Stimulated activated CD4-positive, alpha-beta T cell treated with anti-CD3 and anti-CD28 coated beads, Interleukin-2, amount 100 ng/mL, for 24 hours (primary cell): ENCODE data around the gene CAMK2D.
A peak's percentile ranks its signal among the peaks of the same experiment; 100 is the strongest.

Experiments used
- DNase-seq, 2 donors: peaks; one replicate each; pipeline ENCODE4 v3.0.0-alpha.2; 2020

The CAMK2D gene

DNA sequence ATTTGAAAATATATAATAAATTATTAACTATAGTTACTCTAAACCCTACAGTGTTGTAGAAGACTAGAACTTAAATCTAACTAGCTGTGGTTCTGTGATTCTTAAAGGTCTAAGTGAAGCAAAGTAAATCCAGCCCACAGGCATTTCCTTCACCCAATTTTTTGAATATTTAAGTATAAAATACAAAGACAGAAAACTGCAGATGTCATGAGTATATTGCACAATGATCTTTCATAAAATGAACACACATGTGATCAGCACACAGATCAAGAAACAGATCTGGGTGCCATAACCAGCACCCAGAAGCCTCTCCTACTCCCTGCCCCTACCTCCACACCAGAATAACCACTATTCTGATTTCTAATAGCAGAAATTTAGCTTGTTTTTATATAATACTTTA lies 82.9 kb downstream of the CAMK2D start:
- no peak for DNase-seq

DNA sequence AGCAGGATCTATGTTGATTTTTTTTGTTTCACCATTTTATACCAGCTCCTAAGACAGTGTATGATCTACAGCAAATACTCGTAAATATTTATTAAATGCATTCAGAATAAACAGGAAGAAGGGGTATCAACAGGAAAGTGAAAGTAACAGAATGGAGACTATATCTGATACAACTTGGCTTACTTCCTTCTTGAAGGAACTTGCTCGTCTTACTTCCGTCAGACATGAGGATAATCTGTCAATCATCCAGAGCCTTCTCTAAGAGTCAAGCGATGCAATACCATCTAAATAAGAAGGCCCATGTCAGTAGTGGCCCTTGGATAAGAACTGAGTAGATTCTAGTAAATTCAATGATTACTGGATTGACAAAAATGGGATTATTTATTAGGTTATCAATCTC lies 84.2 kb downstream of the CAMK2D start:
- DNase-seq = no peak

DNA sequence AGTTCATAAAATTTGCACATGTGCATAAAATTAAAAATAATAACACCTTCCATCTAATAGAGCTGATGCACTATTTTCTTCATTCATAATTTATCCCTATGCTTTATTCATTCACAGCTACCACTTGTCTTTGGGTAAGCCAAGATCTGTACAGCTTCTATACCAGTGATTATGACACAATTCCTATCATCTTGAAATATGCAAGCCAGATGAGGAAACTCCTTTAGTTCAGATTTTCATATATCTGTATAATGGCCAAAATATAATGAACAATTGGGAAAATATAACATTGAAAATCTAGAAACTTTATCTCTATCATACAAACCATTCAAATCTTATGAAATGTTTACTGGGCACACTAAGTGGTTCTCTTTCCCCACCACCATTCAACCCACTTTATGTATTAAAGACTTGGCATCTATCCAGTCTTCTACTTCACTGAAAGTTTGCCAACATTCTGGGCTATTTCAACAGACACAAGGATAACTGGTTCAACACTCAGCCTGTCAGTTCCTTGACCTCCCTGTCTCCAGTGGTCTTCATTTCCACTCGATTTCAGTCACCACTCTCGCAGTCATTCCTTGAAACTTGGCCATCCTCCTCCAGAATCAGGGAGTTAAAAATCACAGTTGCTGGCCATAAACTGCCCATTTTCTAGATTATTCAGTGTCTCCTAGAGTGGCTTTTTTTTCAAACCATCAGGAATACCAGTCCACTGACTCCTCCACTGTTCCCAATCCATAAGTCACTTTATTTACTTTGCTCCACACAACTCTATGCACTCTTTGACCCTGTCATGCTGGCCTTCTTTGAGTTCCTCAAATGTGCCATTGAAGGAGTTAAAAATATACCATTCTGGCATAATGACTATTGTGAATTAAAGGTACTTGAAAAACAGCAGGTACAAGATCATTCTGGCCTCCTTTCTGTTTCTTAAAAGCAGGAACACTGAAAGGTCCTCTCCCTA lies 85.5 kb downstream of the CAMK2D start:
- DNase-seq = no peak

DNA sequence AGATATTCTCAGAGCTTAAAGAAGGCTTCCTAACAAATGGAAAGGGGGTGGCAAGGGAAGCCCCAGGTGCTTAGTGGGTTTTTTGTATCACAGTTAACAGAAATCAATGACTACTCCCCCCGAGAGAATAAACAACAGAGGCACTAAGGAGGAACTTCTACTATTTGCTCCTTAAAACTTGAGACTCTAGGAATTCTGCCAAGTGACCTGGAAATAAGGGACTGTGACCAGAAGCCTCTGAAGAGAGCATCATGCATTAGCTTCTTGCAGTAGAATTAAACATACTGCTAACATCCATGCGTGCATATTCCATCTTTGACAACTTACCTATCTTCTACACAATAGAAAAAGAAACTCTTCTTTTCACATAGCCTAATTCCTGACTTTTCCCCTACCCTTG lies 86.8 kb downstream of the CAMK2D start:
- DNase-seq = no peak

DNA sequence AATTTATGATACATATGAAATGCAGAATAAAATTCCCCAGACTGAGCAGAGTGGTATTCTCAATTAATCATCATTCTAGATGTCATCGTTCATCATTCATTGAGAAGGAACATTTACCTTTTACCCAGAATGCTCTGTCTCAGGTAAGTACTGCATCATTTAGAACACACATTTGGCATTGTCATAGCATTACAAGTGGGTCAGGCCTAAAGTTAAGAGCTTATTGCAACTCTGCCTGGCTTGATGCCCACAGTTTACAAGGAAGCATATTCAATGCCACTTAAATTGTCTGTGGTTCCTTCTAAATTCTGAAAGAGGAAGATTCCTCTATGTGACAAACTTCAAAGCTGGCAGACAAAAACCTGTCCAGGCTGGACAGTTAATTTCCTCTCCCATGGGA lies 87.3 kb downstream of the CAMK2D start:
- no peak for DNase-seq

DNA sequence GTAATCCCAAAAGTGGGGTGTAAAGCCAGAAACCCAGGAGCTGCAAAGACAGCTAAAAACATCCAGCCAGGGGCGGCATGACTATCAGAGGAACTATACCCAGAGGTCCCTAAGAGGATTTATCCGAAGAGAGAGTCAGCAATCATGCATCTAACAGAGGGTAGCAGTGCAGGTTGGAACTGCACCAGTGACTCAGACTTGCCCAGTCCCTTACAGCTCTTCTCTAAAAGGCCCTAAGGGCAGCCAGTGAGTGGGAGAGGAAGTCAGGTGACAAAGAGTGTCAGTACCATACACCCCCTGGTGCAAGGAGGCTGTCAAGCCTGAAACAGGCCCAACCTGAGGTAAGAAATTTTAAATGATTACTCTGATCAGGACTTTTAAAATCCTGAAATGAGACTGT lies 88.1 kb downstream of the CAMK2D start:
- peak; percentile 27 to 41 for DNase-seq

DNA sequence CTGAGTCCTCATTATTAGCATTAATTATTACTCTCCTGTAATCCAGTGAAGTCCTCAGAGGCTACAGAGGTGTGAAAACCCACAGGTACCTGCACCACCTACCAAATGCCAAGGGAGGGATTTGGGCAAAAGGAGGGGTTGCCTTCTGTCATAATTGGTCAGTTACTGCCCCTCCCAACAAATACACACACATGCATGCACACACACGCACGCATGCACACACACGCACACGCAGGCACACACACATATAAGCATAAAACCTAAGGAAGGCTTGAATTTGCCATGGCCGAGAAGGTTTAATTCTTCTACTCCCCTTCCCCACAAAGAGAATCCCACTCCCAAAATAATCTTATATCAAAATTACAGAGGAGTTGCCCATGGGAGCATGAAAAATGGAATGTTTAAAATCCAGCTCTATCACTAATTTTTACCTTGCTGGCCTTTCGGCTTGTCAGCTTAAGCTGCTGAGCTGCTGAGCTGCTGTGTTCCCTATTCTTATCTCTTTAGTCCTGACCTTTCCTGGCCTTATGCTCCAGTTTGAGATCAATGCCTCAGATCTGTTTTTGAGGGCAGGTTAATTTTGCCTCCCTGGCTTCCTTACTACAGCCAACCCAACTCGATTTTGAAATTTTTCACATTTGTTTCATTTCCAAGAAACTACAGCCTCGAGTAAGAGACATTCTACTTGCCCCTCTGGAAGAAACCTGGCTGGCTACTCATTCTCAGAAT lies 95.0 kb downstream of the CAMK2D start:
- no peak for DNase-seq

DNA sequence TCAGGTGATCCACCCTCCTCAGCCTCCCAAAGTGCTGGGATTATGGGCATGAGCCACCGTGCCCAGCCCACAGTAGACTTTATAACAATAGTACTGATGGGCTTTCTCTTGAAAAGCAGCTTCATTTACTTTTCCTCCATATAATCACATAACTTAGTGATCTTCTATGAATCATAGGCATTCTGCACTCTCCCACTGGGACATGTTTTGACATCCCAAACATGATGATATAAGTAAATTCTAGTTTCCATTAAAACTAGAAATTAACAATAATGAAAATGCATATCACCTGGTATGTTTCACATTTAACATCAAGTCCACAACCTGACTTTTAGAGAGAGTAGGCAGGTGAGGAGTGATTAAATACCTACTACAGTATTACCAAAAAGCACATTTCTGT lies 96.5 kb downstream of the CAMK2D start:
- no peak for DNase-seq

DNA sequence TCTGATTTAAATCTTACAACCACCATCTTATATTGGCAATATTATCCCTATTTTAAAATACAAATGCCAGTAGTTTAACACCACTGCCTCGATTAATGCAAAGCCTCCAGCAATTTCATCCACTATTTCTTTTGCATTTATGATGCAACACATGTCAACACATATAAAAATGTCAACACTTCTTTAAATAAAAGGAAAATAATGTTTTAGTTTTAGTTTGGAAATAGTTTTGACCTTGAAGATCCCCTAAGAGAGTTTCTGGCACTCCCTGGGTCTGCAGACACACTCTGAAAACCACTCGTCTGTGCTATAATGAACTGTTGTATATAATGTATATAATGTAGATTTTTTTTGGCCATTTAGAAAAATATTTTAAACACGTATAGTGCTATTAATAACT lies 99.0 kb downstream of the CAMK2D start:
- no peak for DNase-seq

DNA sequence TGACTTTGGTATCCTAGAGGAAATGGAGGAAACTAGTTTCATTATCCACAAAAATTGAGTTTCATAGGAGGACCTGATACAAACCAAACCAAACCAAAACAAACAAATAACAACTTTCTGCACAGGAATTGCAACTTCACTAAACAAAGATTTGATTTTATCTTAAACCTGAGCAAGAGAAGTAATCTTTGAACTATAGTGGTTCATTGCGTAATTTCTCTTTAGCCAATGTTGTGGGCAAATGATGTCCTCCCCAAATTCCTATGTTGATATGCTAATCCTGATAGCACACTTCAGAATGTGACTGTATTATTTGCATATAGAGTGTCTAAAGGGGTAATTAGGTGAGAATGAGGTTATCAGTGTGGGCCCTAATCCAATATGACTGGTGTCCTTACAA lies 102.4 kb downstream of the CAMK2D start:
- no peak for DNase-seq

DNA sequence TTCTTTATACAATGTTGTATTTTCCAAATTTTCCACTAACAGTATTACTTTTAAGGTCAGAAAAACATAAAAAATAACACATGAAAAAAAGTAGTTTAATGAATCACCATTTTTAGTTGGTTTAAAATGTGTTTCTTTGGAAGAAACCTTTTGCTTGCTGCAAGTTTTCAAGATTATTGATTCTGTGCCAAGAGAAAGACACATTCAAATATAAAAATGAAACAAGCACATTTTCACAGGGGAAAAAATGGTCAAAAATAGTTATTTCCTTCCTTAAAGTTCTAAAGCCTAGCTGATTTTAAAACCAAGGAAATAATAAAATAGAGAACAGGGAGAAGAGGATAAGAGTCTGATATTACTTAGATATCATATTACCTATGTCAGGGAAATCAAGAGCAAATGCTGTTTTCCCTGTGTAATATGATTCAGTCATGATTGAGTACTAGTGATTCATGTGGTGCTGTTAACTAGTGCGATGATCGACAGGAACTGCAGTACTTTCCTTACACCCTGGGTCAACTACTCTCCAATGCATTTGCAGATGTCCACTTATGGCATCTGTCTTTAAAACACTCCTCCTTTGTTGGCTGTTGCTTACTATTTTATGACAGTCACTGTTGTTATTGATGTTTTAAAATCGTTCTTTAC lies 103.8 kb downstream of the CAMK2D start:
- no peak for DNase-seq

DNA sequence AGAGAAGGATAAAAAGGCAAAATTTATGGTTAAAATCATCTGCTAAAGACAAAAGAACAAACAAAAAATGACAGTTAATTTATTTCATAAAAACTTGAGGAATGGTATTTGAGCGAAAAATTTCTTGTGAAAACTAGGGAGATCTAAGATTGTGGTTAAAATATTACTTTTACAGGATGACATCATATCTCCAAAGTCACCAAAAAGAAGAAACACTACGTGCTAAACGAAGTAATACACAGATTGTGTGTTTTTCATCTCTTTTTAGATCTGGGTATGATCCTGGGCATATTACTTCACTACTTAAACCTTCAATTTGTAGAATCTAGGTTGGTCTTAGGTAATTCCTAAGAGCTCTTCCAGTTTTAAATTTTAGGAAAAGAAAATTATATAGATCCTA lies 107.7 kb downstream of the CAMK2D start:
- no peak for DNase-seq

DNA sequence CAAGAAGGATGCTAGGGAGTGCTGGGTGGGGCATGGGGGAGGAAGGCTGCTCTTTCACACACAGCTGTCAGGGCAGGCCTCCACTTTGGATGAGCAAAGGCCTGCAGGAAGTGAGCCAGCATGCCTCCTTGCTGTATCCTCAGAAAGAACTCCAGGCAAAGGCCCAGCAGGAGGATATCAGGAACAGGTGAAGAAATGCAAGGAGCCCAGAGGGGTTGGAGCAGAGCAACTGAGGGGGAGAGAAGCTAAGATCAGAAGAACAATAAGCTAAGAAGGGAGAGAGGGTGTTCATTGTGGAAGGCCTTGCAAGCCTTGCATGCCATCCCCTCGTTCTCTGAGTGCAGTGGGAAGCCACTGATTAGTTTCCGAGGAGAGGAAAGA lies 115.1 kb downstream of the CAMK2D start:
- DNase-seq = no peak

DNA sequence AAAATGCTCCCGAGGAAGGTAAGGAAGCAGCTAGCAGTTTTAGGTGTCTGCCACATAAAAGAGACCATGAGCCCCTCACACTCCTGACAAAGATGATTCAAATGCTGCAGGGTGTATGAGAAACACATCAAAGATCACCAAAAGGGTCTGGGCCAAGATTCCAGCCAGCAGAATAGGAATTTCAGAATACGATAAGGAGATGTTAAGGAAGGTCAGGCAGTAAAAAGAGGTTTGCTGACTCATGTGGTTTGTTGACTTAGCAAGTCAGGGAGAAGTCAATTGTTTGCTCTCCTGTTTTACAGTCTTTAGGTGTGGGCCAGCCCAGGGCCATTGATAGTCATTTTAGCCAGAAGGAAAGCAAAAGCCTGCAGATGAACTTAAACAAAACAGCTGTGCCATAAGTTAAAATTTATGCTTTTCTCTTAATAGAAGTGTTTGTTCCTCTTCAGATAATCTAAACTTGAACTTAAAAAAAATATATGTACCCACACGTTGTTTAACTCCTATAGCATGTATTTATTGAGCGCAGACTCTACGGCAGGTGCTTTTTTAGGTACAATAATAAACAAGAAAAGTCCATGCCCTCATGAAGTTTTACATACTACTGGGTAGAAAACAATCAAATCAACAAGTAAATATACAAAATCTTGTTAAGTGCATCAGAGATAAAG lies 115.6 kb downstream of the CAMK2D start:
- no peak for DNase-seq

DNA sequence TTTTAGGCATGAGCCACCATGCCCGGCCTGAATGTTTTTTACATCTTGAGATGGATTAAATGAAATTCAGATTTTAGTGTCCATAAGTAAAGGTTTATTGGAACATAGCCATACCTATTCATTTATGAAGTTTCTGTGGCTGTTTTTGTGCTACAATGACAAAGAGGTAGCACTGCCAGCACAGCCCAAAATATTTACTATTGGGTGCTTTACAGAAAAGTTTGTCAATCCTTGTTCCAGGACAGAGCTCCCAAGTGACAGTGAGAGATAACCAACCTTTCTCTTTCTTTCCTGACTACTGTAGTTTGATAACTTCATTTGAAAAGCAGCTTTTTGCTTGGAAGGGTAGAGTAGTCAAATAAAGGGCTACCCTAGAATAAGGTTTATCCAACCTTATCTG lies 116.2 kb downstream of the CAMK2D start:
- DNase-seq = no peak

DNA sequence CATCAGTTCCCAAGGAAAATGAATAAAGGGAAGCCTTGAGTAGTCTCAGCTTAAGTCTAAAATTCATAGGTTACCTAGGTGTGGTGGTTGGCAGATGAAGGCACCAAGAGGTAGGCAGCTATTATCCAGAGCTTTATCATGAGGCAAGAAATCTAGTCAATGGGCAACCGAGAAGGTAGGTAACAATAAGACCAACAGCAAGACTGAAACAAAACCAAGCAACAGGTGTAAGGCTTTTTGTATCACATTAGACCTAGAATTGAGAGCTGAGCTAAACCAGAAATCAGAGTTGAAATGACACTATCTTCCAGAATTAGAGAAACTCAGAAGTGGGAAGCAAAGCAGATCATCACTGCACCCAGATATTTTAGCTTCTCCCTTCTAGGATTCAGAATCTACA lies 117.1 kb downstream of the CAMK2D start:
- no peak for DNase-seq

DNA sequence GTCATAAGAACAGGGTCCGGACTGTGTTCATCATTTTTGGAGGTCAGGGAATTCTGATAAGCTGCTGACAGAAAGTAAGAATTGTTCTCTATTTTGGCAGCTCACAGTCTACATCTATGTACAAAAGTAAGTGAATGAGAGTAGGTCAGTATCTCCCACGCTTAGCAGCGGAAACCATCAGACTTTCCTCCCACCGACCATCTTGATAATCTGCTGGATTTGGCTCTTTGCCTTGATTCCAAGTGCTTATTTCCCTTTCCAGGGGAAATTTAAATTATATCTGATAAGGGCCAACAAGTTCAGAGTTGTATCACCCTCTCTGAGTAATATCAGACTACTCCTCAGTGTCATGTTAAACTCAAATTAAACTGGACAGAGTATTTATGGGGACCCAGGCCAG lies 118.0 kb downstream of the CAMK2D start:
- DNase-seq = no peak

DNA sequence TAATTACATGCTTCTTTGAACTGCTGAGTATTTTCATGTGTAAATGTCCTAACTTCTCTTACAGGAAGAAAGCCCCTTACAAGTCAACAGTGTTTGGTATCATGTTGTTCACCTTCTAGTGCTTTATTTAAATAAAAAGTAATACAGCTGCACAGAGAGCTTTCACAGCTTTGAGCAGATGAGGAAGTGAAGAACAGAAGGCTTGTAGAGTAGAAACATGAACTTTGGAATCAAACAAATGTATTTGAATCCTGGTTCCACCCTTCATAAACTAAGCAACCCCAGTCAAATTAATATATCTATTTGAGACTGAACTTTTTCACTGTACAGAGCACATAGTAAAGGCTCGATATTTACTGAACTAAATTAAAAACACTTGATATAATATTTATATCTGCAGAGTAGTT lies 120.5 kb downstream of the CAMK2D start:
- DNase-seq = no peak

DNA sequence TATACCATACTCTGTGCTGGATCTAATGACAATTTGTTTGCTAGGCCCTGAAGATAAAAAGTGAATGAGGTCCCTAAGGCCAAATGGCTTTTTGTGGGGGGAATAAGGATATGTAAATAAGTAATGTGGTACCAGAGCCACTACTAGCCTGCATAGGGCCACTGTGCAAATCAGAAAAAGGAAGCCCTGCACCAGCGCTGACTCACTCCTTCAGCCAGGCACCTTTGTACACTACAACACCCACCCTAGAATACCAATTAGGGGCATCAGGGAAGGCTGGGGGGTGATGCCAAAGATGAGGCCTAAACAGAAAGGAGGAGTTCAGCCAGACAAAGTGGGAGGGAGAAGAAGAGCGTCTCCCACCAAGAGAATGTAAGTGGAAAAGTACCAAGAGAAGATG lies 122.2 kb downstream of the CAMK2D start:
- DNase-seq = peak in 1 of 2 donors; percentile 4

DNA sequence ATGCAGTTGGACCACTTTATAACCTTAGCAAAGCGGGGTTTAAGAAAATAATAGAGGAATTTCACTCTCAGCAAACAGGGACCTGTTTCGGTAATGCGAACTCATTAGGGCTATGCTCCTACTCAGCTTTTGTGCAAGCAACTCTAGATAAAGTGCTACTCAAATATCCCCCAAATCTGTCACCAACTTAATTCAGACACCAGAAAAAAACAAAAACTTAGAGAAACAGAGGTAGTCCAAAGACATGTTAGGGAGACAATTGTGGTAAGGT lies 123.0 kb downstream of the CAMK2D start:
- DNase-seq = no peak

DNA sequence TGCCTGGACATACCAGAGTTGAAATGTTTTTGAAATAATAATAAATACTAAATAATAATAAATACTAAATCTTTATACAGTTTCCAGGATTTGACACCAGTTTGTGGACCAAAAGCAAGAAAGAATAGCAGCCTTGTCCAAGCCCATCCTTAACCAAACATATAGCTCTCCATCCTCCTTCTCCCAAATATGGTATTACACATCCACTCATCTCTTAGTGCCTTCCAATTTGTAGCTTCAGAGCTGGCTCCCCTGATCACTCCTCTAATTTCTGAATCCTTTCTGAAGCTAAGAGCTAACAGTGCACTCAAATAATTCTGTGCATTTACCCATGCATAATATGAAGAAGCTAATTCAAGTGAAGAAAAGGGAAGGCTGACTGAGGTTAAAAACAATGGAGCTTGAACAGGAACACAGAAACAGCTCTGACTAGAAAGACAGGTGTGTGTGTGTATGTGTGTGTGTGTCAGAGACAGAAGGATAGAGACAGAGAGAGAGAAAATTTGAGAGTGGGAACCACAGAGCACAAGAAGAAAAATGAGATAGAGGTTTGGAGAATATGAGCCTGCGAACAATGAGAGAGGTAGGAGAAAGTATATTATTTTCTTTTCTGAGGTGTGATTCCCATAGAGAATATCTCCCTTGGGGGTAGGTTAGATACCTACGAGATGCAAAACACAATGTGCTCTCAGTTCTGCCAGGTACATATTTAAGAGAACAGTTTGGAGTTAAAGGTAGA lies 123.5 kb downstream of the CAMK2D start:
- DNase-seq = no peak

DNA sequence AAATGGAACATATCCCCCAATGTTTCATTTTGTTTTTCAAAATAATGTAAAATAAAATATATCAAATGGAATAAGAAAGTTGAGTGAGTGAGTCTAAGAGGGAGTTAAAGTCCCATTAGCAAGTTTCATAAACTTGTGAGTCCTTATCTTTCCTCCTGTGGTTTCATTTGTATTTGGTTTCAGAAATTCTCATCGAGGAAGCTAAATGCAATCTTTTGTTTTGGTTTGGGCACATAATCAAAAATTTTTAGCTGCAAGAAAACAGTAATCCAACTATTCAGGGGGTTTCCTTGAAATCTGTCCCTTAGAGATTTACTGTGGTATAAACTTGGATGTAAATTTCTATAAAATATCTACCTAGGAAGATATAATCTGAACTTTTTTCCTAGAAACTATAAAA lies 124.2 kb downstream of the CAMK2D start:
- DNase-seq = no peak

DNA sequence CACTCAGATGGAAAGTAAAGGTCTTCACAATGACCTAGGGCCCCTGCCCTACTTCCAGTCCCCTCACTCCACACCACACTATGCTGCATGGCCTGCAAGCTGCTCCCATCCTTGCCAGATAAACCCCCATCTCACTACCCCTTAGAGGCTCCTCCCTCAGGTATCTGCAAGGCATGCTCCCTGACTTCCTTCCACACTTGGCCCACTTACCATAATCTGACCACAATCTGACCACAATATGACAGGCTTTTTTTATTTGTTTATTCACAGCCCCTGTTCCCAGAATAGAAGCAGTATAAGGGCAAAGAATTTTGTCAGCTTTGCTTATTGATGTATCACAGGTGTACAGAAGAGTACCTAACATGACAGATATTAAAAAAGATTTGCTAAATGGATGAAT lies 124.7 kb downstream of the CAMK2D start:
- peak in 1 of 2 donors; percentile 20 for DNase-seq
